HG02840 (cell line): ENCODE measurements around the gene CMTM3.
"Not testable (repeated sequence)": the region's sequence is repeated elsewhere in the genome, so short reads cannot be mapped to it uniquely, and the experiment has no call there.

Experiments
- ATAC-seq: cut with Tn5 transposase; IDR thresholded peaks from one replicate; pipeline ENCODE4 v1.9.1; 2021; ENCODE audit warnings: mild to moderate bottlenecking, moderate library complexity, moderate number of reproducible peaks; ENCODE audit not compliant: unreplicated experiment, low FRiP score

The CMTM3 gene

DNA sequence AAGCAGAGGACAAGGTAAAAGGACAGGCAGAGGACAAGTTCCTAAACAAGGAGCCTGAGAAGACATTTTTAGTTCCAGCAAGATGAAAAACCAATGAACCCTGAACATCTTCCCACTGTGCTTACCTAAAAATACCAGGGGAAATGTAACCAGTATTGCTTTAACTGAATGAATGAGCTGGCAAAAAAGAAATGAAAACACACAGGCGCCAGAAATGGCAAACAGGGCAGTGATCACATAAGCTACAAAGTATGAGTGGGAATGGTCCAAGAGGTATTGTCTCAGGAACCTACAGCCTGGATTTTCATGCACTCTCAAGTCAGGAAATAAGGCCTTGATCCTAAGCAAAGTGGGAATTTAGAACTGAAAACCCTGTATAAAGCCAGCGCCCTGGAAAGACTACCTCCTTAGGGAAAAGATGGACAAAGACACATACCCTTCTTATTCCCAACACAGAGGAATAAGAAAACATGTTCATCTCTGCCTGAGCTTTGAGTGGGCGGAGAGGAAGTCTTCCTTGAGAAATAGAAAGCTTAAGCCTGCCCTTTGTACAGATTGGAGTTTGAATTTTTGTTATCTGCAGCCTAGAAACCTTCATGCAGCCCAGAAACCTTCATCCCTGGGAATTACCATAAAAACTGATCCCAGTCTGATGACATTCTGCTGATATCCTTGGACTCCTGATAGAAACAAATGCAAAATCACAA lies 23.1 kb upstream of the CMTM3 start:
- ATAC-seq, result no peak

DNA sequence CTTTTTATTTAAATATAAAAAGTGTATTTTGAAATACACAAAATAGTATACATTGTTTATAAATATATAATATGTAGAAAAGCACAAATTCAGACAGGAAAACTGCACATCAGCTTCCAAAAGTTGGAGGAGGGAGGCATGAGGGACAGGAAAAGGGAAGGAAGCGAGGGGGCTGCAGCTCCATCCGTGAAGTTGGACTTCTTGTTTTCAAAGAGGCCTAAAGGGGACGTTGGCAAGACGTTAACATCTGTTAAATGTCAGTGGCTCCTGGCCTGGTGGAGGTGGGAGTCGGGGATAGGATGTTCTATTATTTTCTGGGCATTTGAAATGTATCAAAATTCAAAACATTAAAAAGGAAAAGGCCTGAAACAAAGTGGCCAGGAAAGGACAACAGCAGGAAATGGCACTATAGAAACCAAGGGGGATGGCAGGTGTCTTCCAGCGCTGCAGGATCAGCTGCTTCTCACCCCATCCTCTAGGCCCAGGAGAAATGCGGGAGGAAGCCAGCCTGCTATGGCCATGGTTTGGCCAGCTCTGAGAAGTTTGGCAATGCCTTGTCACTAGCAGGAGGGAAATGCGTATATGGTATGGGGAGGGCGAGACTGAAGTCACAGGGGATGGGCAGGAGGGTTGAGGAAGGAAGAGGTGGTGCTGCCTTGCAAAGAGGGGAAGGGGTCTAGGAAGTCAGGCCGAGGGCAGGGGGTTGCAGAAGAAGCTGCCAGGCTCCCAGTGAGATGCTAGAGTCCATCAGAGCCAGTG lies 18.8 kb upstream of the CMTM3 start:
- ATAC-seq, result no peak

DNA sequence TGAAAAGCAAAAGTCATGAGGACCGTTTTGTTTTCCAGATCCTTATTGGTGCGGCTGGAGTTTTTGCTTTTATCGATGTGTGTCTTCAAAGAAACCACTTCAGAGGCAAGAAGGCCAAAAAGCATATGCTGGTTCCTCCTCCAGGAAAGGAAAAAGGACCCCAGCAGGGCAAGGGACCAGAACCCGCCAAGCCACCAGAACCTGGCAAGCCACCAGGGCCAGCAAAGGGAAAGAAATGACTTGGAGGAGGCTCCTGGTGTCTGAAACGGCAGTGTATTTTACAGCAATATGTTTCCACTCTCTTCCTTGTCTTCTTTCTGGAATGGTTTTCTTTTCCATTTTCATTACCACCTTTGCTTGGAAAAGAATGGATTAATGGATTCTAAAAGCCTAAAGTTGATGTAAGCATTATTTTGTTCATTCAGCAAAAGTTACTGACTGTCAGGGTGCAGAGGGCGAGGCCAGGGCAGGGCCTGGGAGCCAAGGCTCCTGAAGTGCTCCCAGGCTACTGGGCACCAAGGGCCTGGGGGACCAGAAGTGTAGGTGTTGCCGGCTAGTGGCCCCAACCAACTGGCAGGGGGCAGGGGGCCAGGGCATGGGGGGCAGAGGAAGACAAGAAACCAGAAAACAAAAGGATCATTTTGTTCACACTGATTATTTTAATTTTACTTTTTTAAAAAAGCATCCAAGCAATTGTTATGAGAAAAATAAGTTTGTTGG lies 16.5 kb upstream of the CMTM3 start:
- ATAC-seq, result no peak

DNA sequence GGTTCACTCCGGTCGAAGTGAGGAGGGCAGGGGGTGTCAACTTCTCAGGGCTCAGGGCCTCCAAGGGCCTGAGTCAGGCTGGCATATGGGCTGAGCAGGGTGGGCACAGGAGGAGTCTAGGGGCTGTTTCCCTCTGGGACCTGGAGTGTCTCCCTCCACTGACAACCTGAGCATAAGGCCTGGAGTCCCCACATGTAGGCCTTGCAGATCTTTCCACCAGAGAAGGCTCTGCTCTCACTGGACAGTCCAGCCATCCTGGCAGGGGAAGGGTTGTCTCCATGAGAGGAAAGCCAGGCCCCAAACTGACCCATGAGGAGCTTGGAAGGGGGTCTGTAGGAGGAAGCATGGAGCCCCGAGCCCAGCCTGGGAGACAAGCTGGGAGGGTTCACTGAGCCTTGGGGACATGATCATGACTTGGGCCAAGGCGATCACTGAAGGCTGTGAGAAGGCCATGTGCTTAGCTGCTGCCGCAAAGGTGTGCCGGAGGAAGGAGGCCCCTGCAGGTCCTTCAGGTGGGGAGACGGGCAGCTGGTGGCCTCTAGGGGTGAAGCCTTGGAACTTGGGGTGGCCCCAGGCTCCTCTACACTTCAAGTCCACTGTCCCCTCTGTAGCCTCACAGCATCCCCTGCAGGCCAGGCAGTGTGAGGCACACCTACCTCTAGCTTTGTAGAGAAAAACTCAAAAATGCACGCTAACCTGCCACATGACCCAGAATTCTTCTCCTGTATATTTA lies 15.4 kb upstream of the CMTM3 start:
- no peak for ATAC-seq

DNA sequence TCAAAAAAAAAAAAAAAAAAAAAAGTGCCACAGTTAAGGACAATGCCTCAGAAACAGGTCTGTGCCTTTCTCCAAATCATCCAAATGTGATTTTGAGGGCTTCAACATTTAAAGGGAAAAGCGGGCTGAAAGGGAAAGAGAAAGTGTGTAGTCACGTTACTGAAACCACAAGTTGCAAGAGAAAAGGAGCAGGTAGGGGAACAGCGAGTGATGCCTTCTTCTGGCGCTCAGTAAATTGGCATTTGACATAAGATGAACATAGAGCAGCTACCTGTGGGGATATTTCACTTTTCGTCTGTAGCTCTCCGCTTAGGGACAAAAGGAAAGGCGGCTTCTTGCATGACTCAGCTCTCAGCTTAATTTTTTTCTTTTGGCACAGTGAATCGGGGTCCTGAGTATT lies 14.2 kb upstream of the CMTM3 start:
- ATAC-seq, result no peak

DNA sequence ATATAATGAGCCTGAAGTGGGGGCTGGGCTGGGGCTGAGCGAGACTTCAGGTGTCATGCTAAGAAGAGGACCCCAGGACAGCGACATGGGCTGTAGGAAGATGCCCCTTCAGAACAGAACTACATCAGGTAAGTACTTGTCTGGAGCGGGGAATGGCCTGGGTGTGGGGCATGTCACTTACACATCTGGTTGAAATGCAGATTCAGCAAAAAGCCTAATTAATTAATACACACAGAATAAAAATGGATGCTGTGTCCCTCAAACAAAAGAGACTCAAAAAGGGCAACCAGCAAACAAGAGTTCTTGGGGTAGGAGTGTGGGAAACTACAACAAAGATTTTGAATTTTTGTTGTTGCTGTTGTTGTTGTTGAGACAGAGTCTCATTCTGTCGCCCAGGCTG lies 13.5 kb upstream of the CMTM3 start:
- ATAC-seq, result no peak

DNA sequence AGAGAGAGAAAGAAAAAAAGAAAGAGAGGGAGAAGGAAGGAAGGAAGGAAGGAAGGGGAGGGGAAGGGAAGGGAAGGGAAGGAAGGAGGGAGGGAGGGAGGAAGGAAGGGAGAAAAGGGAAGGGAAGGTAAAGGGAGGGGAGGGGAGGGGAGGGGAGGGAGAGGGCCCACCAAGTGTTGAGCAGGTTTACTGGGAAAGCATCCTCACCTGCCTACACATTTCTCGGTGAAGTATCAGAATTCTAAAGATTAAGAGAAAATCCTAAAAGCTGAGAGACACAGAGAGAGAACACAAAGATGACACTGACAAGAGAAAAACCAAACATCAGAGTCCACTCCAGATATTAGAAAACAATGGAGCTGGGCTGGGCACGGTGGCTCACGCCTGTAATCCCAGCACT lies 12.3 kb upstream of the CMTM3 start:
- ATAC-seq, result no peak

DNA sequence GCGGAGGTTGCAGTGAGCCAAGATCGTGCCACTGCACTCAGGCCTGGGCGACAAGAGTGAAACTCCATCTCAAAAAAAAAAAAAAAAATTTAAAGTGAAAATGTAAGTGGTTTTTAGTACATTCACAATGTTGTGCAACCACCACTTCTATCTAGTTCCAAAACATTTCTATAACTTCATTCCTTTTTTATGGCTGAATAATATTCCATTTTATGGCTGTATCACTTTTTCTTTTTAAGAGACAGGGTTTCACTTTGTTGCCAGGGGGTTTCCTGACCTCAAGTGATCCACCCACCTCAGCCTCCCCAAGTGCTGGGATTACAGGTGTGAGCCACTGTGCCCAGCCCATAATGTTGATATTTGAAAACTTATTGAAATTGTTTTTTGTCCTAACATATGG lies 11.7 kb upstream of the CMTM3 start:
- no peak for ATAC-seq

DNA sequence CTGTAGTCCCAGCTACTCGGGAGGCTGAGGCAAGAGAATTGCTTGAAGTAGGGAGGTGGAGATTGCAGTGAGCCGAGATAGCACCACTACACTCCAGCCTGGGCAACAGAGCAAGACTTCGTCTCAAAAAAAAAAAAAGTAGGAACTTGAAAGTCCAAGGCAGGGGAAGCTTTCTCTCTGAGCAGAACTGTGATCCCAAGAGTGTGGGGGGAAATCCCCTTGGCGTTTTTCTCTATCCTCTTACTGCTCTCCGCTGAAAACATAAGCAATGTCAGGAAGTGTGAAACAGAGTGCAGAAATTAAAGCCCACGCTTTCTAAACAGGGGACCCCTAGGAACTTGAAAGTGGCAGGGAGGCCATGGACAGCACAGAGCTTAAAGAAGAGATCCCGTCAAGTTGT lies 9.8 kb upstream of the CMTM3 start:
- ATAC-seq, result no peak

DNA sequence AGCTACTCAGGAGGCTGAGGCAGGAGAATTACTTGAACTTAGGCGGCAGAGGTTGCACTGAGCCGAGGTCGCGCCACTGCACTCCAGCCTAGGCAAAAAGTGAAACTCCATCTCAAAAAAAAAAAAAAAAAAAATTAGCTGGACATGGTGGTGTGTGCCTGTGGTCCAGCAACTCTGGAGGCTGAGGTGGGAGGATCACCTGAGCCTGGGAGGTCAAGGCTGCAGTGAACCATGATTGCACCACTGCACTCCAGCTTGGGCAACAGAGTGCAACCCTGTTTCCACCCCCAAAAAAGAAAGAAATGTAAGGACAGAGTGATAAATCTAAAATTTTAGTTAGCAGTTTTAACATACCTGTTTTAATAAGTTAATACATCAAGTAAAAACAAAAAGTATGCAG lies 7.9 kb upstream of the CMTM3 start:
- ATAC-seq, result not testable (repeated sequence)

DNA sequence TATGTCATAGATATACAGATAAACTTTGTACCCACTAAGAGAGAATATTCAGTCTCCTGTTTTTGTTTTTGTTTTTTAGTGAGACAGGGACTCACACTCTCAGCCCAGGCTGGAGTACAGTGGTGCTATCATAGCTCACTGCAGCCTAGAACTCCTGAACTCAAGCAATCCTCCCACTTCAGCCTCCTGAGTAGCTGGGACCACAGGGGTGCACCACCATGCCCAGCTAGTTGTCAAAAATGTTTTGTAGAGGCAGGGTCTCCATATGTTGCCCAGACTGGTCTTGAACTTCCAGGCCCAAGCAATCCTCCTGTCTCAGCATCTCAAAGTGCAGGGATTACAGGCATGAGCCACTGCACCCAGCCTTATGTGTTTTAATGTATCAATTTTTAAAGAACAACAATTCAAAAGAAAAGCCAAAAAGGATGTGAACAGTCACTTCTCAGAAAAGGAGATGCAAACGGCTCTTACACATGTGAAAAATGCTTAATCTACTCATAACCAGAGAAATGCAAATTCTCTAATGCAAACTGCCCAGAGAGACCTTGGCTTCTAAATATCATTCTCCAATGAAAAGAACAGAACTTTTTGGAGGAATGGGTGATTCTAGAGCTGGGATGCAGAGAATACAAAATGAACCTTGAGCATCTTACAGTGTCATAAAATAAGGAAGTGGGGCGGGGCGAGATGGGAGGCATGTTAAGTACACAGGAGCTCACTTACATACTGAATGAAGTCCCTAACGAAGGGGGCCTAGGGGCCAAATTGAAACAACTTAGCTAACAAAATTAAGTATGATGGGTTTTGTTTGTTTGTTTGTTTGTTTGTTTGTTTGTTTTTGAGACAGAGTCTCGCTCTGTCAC lies 7.3 kb upstream of the CMTM3 start:
- no peak for ATAC-seq

DNA sequence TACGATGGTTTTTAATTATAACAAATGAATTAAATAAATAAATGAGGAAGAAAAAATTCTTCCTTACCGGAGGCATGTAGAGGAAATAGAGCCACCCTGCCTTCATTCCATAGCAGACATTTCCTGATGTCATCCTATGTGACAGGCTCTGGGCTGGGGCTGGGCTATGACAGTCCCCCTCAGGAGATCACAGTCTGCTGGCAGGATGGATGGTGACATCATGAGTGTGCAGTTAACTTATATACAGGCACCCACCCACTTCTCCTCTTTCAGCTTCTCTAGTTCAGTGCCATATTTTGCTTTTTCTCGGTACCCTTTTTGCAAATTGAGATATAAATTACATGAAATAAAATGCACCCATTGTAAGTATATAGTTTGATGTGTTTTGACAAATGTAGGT lies 6.4 kb upstream of the CMTM3 start:
- ATAC-seq, result no peak

DNA sequence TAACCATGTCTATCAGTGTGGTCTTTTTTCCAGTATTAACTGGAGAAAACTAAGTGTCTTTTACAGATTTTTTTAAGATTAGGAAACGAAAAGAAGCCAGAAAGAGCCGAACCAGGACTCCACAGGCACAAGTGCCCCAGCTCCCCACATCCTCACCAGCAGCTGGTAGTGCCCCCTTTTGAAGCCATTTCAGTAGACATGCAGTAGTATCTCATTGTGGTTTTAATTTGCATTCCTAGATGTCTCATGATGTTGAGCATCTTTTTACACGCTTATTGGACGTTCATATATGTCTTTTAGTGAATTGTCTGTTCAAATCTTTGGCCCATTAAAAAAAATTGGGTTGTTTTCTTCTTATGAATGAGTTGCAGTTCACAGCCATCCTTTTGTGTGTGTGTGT lies 4.8 kb upstream of the CMTM3 start:
- no peak for ATAC-seq

DNA sequence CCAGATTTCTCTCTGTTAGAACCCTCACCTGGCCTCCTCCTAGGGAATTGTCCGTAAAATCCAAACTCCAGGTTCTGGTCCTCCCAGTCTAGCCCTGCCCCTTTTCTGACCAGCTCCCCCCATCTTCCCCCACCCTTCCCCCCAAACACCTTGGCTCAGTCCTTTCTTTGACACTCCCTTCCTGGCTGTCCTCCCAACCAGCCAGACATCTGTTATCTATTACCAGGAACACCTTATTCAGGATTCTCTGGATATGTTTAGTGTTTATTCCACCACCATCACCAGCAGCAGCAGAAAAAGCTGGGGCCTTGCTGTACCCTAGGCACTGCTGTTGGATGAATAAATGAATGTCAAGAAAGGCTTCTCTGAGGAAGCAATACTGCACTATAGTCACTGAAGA lies 4.0 kb upstream of the CMTM3 start:
- no peak for ATAC-seq

DNA sequence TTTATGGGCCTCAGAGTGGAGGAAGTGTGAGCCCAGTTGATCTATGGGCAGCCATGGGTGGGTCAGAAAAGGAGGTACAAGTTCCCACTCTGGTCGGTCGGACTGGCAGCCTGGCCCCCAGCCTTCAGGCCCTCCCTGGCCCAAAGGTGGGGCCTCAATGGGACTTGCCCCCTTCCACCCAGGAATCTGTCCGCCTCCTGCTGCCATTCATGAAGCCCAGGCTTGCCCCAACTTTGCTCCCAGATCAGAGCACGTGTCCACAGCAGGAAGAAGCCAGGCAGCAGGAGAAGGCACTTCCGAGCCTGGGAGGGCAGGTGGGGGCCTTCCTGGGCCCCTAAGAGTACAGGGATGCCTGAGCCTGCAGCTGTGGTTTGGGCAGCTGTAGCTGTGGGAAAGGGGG lies 3.0 kb upstream of the CMTM3 start:
- no peak for ATAC-seq

DNA sequence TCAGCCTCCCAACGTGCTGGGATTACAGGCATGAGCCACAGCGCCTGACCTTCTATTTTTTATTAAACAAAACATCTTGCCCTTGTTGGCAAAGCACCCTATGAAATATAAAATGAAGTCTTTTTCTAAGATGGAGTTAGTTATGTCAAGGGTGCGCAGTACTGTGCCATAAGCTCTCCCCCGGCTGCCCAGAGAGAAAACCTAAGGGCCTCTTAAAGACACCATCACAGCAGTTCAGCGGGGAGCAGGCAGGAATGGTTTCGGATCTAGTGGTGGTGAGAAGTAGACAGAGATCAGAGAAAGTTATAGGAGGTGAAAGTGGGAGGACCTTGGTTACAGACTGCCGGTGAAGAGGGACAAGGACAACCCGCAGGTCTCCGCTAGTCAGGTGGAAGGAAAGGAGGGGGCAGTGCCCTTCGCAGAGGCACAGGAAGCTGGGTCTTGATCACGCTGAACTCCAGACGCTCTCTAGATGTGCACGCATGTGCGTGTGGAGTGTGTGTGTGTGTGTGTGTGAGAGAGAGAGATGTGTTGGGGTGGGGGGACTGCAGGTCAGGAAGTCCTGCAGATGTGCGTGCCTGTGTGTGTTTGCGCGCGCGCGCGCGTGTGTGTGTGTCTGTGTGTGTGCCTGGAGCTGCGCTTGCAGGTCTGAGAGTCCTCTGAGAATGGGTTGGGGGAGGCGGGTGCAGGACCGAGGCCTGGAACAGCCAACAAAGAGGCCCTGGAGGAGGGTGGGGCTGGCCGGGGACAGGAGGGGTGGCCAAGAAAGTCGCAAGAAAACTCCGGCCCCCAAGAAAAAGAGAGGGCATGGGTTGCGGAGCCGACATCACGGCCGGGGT lies 748 bp upstream of the CMTM3 start:
- no peak for ATAC-seq

DNA sequence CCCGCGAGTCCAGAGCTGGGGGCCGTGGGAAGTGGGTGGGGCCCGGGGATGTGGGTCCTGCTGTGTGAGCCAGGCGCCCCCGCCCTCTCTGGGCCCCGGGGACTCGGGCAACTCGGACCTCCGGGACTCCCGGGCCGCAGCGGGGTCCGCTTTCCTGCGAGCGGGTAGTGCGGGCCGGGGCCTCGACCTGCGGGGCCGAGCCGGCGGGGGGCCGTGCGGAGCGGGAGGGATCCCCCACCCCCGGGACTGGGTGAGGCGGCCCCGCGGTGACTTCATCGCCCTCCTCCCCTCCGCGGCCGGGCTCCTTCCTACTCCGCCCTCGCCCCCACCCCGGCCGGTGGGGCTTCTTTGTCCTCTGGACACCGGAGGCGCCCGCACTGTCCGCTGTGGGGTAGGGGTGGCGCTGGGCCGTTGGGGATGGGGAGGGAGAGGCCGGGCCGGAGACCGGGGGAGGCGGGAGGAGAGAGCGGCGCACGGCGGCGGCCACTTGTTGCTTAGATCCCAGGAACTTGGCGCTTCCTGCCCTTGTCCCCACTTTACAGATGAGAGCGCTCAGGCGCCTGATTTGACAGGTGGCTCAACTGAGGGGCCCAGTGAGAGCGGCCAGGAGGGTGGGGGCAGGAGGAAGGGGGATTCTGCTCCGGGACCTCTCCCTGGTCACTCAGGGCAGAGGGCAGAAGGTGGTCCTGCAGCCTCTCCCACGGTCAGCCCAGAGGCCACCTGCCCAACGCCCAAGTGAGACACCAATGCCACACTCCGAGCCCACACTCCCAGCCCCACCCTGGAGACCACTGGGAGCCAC lies 874 bp downstream of the CMTM3 start:
- ATAC-seq, result peak; percentile 18

DNA sequence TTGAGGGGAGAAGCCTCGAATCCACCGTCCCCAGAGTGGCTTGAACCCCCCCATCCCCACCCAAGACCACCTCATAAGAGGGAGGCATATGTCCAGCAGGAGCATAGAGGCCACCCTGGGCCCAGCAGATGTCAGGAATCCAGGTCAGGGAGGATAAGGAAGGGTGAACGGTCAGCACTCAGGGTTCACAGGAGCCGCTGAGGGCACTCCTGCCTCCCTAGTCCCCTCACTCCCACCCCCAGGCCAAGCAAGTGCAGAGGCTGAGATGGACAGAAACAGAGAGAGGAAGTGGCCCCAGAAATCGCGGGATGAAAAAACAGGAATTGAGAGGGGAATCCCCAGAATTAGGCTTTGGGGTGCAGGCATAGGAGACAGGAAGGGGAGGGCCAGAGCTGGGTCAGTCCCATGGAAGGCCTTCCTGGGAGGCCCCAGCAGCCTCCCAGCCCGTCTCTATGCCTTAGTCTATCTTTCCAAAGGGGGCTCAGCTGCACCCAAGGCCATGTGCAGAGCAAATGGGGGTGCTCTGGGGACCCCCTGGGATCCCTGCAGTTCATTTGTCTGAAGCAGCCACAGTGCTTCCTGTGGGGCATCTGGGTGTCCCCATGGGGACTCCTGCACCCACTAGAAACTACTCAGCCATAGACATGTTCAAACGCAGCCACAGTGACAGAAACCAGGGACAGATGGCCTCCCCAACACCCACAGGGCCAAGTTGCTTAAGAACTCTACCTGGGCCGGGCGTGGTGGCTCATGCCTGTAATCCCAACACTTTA lies 1.7 kb downstream of the CMTM3 start:
- no peak for ATAC-seq
